NT2/D1 (cell line): ENCODE data around the gene C11orf98.

Experiments
- SUZ12 ChIP-seq: IDR thresholded peaks from 2 replicates; pipeline ENCODE4 v1.6.1; 2011; ENCODE audit not compliant: insufficient read length, insufficient read depth; ENCODE audit errors: extremely low read depth
- YY1 ChIP-seq: IDR thresholded peaks from 2 replicates; pipeline ENCODE4 v1.6.1; 2011; ENCODE audit not compliant: insufficient read length, insufficient read depth
- ZNF274 ChIP-seq: IDR thresholded peaks from 2 replicates; pipeline ENCODE4 v1.6.1; 2011; ENCODE audit warnings: mild to moderate bottlenecking, low read depth, low read length

DNA sequence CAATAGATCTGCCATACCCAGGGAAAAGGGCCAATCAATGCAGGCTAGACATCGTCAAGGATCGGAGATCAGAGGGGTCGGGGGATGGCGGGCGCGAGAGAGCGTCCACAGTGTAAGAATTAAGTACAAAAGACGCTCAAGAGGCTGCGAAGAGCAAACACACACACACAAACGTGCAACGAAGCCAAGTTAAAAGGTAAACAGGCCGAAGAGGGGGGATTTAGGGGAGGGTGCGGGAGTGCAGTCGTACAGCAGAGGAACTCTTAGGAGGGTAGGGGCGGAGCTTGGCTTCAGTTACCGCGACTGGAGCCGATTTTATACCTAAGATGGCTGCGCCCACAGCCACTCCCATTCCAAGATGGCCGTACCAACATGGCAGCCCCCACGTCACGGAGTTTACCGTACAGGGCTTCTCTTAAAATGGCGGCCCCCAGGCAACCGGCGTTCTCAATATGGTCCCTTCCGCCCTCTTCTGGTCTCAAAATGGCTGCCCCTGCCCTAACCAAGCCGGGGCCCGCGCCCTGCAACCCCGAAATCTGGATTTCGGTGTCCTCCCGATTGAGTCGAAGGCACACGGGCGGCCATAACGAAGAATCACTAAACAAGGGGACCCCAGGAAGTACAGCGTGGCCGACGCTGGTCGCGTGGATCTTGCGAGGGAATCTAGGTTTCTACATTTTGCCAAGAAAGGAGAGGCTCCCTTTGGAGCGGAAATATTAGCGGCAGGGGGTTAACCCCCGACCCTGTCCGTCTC is 44.4 kb upstream of the C11orf98 start:
- peak; percentile 100 for TF ChIP-seq YY1
- no peak for TF ChIP-seq SUZ12
- no peak for TF ChIP-seq ZNF274
